Spinal cord (tissue), 4 donors: Measurements from ENCODE around the gene OR2F2. TPM values are rescaled to one million over a fixed set of nuclear protein-coding genes. Genes with fewer than 3 reads are reported as not detected.

Source experiments
- polyA plus RNA-seq, 2 donors: library from polyadenylated mRNA; unstranded; fragments of 120-200 nt; gene quantifications; one replicate each; pipeline ENCODE4 v1.2.1, GENCODE V29; 2013; ENCODE audit not compliant: insufficient read length in 2 of 2
- total RNA-seq, 2 donors: library from RNA; depleted of rRNA in 1 of 2; stranded (reverse); fragments of 120-200 nt in 1 of 2; fragments of >200 nt in 1 of 2; gene quantifications; one replicate each; pipeline versions ENCODE4 v1.2.3 to v1.2.4, GENCODE V29; 2013 to 2014

The OR2F2 gene
- total and polyA plus RNA-seq, 4 donors = not detected

Other genes with a start within 250 kb of the OR2F2 start
- under 1 TPM; 0.69 to 0.94 TPM for gene CTAGE6, start 177.5 kb upstream of the OR2F2 start, total RNA-seq
- not detected for gene CTAGE6, start 177.5 kb upstream of the OR2F2 start, polyA plus RNA-seq
- gene TCAF1, start 33.1 kb upstream of the OR2F2 start, total RNA-seq = 100 to 1,000 TPM; 108 to 122 TPM
- 100 to 1,000 TPM; 120 to 156 TPM for gene TCAF1, start 33.1 kb upstream of the OR2F2 start, polyA plus RNA-seq
- gene OR2F1, start 19.6 kb downstream of the OR2F2 start, total RNA-seq = not detected
- gene OR2F1, start 19.6 kb downstream of the OR2F2 start, polyA plus RNA-seq = under 1 TPM in 1 of 2 donors, not detected in 1; 0.42 TPM
- gene OR6B1, start 65.1 kb downstream of the OR2F2 start, total RNA-seq = not detected
- under 1 TPM in 1 of 2 donors, not detected in 1; 0.03 TPM for gene OR6B1, start 65.1 kb downstream of the OR2F2 start, polyA plus RNA-seq
- under 1 TPM in 1 of 2 donors, not detected in 1; under 0.01 TPM for gene OR2A5, start 113.7 kb downstream of the OR2F2 start, total RNA-seq
- gene OR2A5, start 113.7 kb downstream of the OR2F2 start, polyA plus RNA-seq = under 1 TPM in 1 of 2 donors, not detected in 1; 0.30 TPM
- gene OR2A25, start 134.6 kb downstream of the OR2F2 start, total RNA-seq = not detected
- gene OR2A25, start 134.6 kb downstream of the OR2F2 start, polyA plus RNA-seq = under 1 TPM in 1 of 2 donors, not detected in 1; 0.11 TPM
- not detected for gene OR2A12, start 151.0 kb downstream of the OR2F2 start, total RNA-seq
- under 1 TPM in 1 of 2 donors, not detected in 1; 0.03 TPM for gene OR2A12, start 151.0 kb downstream of the OR2F2 start, polyA plus RNA-seq
- not detected for gene OR2A2, start 174.3 kb downstream of the OR2F2 start, total RNA-seq
- gene OR2A2, start 174.3 kb downstream of the OR2F2 start, polyA plus RNA-seq = not detected
- gene OR2A14, start 187.9 kb downstream of the OR2F2 start, total RNA-seq = not detected
- gene OR2A14, start 187.9 kb downstream of the OR2F2 start, polyA plus RNA-seq = not detected
- gene CTAGE4, start 248.2 kb downstream of the OR2F2 start, total RNA-seq = 1 to 10 TPM in 1 of 2 donors, under 1 TPM in 1; 0.33 to 1.6 TPM
- under 1 TPM in 1 of 2 donors, not detected in 1; 0.50 TPM for gene CTAGE4, start 248.2 kb downstream of the OR2F2 start, polyA plus RNA-seq